Ramos (cell line): Measurements from ENCODE around the gene LKAAEAR1.

Experiments
- in situ Hi-C: fragments of 300-500 bp; cut with MboI; formaldehyde crosslinking; loops from one replicate; pipeline ENCODE4 v1.14.3; 2022; ENCODE audit warnings: low sequenced_read_pairs; ENCODE audit not compliant: unreplicated experiment

Gene LKAAEAR1

DNA sequence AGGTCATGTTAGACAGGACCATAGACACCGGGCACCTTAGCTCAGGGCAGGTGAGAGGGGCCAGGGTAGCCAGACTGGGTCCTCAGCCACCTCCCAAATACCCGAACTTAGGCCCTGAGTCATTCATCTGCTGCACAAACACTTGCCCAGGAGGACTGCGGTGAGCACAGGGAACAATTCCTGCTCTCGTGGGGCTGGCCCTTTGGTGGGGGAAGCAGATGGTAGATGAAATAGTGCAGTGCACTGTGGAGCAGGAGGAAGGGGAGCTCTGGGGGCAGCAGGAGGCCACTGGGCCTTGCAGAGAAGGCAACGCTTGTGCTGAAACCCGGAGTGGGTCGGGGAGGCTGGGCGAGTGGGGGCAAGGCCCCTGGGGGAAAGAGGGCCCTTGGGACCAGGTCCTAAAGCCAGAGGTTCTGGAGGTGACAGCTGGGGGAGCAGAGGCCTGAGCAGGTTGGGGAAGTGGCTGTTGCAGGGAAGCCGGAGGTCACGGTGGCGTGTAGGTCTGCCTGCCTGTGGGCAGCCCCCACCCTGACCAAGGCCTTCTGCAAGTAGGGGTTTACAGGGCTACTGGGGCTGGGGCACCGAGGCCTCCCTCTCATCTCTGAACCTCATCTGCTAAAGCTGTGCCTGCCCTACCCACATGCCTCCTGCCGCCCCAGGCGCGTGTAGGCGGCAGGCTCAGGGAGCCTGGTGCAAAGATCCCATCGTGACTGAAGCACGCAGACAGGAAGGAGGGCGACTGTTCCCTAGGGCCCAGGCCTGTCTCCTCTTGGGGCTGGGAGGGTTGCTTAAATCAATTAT, 27.8 kb upstream of the LKAAEAR1 start:
- in situ Hi-C loops = no loop called here

DNA sequence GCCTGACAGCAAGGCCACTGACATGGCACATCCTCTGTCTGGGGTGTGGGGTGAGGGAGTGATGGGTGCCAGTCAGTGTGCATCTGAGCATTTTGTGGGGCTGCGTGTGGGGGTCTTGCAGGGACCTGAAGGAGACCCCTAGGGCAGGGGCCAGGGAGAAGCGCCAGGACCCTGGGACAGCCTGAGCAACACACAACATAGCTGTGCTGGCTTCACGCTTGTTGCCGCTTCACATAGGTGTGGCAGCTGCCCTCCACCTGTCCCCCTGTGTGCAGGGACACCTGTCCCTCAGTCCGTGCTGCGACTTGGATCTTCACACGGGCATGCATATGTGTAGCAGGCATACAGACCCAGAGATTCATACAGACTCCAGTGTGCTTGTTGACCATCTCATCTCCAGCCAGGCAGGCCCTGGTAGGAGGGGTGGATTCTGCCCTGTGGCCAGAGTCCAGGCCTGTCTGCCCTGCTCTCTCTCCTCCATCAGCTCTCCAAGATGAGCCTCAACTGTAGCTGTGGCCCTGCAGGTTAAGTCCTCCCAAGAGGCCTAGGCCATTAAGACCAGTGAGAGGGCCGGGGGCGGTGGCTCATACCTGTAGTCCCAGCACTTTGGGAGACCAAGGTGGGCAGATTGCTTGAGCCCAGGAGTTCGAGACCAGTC, 26.3 kb upstream of the LKAAEAR1 start:
- in situ Hi-C loops = no loop called here

DNA sequence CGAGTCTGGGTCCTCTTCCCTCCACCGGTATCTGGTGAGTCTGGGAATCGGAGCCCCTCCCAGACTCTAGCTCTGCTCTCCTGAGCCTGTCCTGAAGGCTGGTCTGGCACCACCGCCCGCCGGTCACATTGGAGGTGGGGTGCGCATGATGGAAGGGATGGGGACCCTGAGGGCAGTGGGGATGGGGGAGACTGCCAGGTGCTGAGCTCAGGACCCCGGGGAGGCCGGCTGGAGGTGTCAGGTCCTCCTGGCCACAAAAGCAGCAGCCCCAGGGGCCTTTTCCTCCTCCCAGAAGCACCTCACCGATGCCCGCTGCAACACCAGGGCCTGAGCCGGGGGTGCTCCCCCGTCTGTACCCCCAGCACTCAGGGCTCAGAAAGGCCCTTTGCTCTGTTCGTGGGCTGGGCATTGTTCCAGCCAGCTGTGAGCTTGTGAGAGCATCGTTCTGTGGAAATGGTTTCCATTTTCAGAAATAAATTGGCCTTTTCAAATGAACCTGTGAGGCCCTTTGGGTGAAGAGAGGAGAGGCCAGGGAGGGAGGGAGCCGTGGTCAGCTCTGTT, 25.7 kb upstream of the LKAAEAR1 start:
- in situ Hi-C loops = no loop called here

DNA sequence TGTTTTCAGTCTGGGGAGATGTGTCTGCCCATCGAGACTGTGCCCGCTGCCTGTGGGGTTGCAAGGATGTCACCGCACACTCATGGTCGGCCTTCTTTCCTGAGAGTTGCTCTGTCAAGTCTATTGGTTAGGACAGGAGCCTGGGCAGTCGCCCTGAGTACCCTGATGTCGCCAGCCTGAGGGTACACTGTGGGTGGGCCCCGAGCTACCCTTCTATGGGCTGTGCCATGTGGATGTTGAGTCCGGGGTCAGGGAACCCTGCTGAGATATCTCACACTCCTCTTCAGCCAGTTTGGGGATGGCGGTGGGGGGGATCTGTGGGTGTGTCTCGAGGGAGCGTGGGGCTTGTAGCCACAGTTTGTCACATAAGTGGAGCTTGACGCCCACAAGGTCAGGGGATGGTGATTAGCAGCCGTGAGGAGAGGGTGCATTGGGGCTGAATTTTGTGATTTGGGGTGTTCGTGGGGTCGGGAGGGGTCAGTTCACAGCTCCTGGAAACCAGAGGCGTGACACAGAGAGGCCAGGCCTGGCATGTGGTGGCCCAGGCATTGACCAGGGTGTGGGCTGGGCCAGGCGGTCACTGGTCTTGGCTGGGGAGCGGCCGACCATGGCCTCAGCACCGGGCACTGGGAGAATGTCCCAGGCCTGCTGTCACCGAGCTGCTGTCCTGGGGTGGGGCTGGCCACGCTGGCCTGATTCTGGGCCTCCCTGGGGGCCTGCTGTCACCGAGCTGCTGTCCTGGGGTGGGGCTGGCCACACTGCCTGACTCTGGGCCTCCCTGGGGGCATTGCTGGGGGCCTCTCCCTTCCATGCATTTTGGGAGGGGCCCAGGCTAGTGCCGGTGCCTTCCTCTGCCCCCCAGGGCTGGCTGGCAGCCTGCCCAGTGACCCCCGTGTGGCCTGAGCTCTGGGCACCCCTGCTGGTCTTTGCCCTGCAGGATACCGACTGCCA, 24.8 kb upstream of the LKAAEAR1 start:
- in situ Hi-C loops = no loop called here

GRCh38 chr20:64107736-64108457, 23.7 kb upstream of the LKAAEAR1 start:
- in situ Hi-C loops = no loop called here

DNA sequence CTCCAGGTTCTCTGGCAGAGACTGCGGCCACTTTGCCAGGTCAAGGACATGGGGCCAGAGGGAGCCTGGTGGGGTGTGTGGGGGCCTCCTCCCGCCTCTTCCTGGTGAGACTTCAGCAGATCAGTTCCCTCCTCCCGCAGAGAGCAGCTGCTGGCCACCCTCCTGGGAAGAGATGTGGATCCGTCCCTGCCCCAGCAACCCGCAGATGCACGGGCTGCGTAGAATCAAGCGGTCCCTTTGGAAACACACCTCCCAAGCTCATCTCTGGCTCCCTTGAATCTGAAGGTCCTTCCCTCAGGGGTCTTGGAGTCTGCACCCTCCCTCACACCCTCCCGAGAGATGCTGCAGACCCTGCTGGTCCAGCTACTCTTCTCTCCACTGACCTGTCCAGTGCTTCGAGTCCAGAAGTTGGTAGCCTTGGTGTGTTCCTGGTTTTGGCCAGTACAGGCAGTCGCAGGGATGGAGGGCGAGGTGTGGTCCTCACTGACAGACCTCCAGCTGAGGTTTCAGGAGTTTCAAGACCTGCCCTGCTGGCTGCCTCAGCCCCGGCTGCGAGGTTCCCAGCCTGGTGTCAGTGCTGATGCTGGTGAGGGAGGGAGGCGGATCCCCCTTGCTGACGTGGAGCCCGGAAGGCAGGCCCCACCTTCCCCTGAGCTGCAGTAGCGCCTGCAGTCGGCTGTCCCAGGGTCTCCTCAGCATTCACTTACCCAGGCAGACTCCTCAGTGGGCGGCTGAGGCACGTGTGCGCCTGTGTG, 23.0 kb upstream of the LKAAEAR1 start, which contains the start of gene NPBWR2:
NPBWR2 (minus strand) TSS at position 585 of the 755 bp plus-strand sequence. CDS start 734 bp downstream, outside the sequence.
- in situ Hi-C loops = no loop called here

DNA sequence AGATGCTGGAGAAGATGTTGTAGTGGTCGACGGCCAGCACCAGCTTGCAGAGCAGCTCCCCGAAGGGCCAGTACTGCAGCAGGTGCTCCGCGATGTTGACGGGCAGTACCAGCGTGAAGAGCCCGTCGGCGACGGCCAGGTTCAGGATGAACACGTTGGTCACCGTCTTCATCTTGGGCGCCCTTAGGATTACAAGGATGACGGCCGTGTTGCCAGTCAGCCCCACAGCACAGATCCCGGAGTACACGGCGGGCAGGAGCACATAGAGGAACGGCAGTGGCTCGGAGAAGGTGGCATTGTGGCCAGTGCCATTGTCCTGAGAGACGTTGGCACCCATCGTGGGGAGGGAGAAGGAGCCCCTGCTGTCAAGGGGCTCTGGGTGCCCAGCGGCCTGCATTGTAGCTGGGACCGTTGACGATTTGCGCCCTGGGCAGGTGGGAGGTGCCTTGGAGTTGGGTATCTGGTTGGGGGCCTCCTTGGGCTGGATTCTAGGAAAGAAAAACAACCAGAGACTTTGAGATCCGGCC, 22.3 kb upstream of the LKAAEAR1 start:
- in situ Hi-C loops = no loop called here

DNA sequence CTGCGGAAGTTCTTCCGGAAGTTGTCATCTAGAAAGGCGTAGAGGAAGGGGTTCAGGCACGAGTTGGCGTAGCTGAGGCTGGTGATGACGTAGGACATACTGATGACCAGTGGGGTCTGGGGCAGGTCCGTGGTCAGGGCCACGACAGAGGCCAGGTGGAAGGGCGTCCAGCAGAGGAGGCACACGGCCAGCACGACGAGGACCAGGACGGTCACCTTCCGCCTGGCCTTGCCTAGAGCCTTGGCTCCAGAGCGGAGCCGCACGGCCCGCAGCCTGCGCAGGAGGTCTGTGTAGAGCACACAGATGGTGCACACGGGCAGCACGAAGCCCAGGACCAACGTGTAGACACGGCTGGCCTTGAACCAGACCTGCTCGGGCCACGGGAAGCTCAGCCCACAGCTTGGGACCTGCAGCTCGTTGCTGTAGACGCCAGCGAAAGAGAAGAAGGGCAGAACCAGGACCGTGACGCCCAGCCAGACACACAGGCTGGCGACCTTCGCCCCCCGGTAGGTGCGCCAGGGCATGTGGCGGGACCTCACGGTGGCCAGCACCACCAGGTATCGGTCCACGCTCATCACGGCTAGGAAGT, 21.7 kb upstream of the LKAAEAR1 start:
- in situ Hi-C loops = no loop called here

GRCh38 chr20:64104667-64105451, 20.7 kb upstream of the LKAAEAR1 start:
- in situ Hi-C loops = no loop called here

DNA sequence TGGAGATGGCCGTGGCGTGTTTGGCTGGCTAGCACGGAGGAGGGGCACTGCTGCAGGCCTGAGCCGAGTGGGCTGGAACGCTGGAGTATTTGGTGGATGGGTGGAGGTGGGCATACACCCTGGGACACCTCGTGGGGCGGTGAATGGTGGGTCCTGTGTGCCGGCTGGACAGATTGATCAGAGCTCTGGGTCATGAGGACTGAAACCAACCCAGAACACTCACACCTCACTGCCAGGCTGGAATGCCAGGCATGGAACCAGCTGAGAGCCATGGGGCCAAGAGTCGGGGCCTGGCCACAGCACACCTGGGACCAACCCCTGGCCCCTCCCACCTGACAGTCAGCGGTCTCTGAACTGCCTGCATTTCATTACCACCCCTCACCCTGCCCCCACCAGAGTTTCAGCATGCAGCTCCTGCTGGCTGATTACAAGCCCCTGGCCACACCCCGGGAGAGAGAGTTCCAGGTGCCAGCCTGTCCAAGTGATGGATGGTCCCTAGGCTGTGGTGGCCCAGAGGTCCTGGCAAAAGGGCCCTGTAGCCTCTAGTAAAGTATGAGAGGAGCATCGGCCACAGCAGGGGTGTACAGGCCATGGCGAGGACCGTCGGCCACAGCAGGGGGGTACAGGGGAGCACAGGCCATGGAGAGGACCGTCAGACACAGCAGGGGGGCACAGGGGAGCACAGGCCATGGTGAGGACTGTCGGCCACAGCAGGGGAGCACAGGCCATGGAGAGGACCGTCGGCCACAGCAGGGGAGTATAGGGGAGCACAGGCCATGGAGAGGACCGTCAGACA, 19.9 kb upstream of the LKAAEAR1 start:
- in situ Hi-C loops = no loop called here

DNA sequence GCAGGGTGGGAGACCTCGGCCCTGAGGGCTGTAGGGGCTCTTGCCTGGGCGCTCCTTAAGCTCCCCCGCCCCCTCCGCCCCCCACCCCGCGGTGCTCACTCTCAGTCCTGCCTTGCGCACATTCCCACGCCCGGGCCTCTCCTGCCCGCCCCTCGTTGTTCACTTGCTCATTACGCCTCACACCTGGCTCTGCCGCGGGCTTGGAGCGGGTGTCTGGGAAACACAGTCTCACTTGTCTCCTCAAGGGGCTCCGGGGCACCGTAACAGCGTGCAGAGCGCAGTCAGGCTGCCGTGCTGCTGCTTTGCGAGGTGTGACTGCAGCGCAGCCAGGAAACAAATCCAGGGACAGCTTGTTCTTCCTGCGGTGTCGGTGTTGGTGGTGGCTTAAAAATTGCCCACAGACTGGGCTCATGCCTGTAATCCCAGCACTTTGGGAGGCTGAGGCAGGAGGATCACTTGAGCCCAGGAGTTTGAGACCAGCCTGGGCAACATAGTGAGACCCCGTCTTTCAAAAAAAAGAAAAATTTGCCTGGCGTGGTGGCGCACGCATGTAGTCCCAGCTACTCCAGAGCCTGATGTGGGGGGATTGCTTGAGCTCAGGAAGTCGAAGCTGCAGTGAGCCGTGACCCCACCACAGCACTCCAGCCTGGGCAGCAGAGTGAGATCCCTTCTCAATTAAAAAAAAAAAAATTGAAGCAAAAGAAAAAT, 18.6 kb upstream of the LKAAEAR1 start:
- in situ Hi-C loops = no loop called here

DNA sequence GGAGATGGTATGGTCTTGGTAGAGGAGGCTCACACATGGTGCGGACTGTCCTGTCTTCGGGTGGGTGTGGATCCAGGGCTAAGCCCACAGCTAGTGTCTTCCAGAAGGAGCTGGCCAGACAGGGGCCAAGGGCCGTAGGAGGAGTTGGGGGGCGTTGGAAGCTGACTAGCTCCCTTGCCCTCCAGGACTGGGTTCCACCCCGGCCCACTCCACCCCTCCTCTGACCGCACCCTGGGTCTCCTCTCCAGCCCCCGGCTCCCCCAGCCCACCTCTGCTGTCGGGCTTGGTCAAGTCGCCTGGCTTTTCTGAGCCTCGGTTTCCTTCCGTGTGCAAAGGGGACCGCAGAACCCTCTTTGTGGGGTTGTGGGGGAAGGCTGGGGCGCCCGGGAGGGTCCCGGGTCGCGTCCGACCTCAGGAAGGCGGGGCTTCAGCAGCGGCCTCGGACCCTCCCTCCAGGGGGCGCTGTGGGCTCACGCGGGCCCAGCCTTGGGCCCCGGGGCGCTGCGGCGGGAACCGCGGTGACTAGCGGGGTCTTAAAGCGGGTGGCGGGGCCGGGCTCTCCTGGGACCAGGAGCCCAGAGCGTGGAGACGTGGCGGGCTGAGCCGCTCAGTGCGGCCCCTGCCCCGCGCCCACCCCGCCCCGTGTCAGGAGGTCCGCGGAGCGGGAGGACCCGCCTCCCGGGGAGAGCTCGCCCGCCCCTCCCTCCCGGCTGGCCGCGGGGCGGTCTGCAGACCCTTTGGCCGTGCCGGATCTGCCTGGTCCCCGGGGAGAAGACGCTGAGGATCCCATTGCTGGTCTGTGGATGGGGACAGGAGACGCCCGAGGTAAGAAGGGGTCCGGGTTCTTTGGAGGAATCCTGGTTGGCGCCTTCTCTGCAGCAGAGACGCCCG, 17.8 kb upstream of the LKAAEAR1 start:
- in situ Hi-C loops = no loop called here

- in situ Hi-C loops = no loop called here
Observed at GRCh38 chr20:64100946-64101688, 16.9 kb upstream of the LKAAEAR1 start.

GRCh38 chr20:64100566-64100888, 16.3 kb upstream of the LKAAEAR1 start:
- in situ Hi-C loops = no loop called here
